Bronchial epithelial cell (primary cell): Measurements from ENCODE around the gene WDR41. TPM values are rescaled to one million over a fixed set of nuclear protein-coding genes. Genes with fewer than 3 reads are reported as not detected.
A peak's percentile ranks its signal among the peaks of the same experiment; 100 is the strongest.
"Not testable (repeated sequence)": the region's sequence is repeated elsewhere in the genome, so short reads cannot be mapped to it uniquely, and the experiment has no call there.

Experiments used
- DNase-seq: peaks from one replicate; pipeline ENCODE4 v3.0.0-alpha.2; 2010; ENCODE audit warnings: low read depth
- FAIRE-seq: peaks from 2 replicates; lab custom pipeline; 2011; peaks lifted over from hg19 to GRCh38; lab: Jason Lieb, UNC
- H3K27me3 ChIP-seq: 2 replicates; pipeline ENCODE4 v1.5.1; 2011; ENCODE audit warnings: low read length; ENCODE audit not compliant: control insufficient read depth, insufficient read depth
- H3K36me3 ChIP-seq: 2 replicates; pipeline ENCODE4 v1.5.1; 2011; ENCODE audit warnings: low read length; ENCODE audit not compliant: control insufficient read depth, insufficient read depth
- H3K4me3 ChIP-seq: 2 replicates; pipeline ENCODE4 v1.5.1; 2011; ENCODE audit warnings: mild to moderate bottlenecking, low read depth, low read length, control low read depth
- total RNA-seq: library from RNA; depleted of rRNA; stranded (reverse); fragments of >200 nt; gene quantifications from 2 replicates; pipeline ENCODE4 v1.2.1, GENCODE V29; 2014
- TF ChIP-seq, protein P1 (sequence below): IDR thresholded peaks from 2 replicates; pipeline ENCODE4 v1.5.1; 2011; ENCODE audit warnings: mild to moderate bottlenecking, moderate library complexity, low read length, control low read depth, inconsistent platforms; ENCODE audit not compliant: insufficient read depth, severe bottlenecking

Gene WDR41
- 148 and 222 TPM in 2 replicates for total RNA-seq

DNA sequence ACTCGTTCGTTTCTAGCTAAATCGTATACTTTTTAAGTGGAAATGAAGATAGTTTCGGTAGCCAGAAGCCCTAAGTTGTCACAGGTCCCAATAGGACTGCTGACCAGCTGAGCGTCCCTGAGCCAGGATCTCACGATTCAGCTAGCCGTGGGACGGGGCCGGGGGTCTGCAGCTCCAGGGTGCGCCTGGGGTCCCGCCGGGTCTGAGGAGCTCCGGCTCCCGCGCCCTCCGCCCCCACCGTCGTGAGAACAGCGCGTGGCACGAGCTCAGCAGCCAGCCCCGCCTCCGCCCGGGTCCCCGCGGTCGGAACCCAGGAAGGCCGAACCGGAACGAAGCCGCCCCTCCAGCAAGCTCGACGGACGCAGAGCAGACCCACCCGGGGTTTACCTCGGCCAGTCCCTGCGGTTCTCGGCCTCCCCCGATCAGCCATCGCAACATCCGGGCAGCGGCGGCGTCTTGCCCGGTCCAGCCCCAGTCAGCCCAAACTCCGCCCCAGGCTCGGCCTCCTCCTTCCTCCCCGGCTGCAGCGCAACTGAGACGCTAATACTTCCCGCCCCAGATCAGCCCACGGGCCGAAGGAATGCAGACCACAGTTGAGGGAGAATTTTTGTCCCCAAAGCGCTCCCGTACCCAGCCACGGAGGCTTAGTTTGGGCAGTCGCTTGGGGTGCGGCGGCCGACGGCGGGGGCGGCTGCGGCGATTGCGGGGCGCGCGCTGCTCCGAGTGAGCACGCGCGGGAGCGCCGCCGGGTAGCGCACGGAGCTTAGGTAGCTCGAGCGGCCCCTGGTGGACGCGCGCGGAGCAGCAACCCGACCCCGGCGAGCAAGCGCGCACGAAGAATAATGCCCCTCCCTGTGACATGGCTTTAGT lies at the start of gene WDR41:
Gene WDR41, minus strand, starts transcription at position 534 of the 870 bp plus-strand sequence. Its CDS starts 96 bp downstream, at position 438.
- Histone ChIP-seq H3K27me3 (no peaks in the 10 kb centered on the region), H3K4me3 (peak within 1 kb of the TSS; percentile 94), H3K36me3 (no peaks in the 10 kb centered on the region)
- DNase-seq (peak; percentile 90), FAIRE-seq (no peak)
- TF ChIP-seq, protein P1, sequence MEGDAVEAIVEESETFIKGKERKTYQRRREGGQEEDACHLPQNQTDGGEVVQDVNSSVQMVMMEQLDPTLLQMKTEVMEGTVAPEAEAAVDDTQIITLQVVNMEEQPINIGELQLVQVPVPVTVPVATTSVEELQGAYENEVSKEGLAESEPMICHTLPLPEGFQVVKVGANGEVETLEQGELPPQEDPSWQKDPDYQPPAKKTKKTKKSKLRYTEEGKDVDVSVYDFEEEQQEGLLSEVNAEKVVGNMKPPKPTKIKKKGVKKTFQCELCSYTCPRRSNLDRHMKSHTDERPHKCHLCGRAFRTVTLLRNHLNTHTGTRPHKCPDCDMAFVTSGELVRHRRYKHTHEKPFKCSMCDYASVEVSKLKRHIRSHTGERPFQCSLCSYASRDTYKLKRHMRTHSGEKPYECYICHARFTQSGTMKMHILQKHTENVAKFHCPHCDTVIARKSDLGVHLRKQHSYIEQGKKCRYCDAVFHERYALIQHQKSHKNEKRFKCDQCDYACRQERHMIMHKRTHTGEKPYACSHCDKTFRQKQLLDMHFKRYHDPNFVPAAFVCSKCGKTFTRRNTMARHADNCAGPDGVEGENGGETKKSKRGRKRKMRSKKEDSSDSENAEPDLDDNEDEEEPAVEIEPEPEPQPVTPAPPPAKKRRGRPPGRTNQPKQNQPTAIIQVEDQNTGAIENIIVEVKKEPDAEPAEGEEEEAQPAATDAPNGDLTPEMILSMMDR, result peak; percentile 92

GRCh38 chr5:77531297-77531696 lies 39.2 kb upstream of the WDR41 start:
- no peaks in the 10 kb centered on the region for H3K27me3 ChIP-seq

DNA sequence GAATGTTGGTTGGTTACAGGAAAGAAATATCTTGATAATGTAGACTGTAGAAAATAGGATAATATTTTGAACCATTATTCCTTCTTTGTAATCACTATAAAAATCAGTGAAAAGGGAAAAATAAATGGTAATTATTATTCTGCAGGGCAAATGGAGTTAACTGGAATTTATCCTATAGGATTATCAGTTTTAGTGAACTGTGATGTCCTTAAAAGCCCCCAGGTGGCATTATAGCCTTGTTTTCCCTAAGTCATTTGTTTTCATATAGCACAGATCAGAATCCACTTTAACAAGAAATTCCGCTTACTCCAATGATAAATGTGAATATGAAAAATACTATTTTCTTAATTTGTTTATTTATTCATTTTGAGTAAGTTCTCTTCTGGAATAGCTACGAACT lies 26.2 kb upstream of the WDR41 start:
- Histone ChIP-seq H3K27me3 (no peaks in the 10 kb centered on the region), H3K36me3 (no peaks in the 10 kb centered on the region), H3K4me3 (no peak overlapping the region)
- TF ChIP-seq, protein P1, result no peak
- DNase-seq, result peak; percentile 20
- no peak for FAIRE-seq

More at GRCh38 chr5:77531297-77531696, 39.2 kb upstream of the WDR41 start:
- TF ChIP-seq, protein P1, result no peak
- Histone ChIP-seq H3K4me3 (no peak overlapping the region), H3K36me3 (no peaks in the 10 kb centered on the region)
- FAIRE-seq (no peak), DNase-seq (no peak)

DNA sequence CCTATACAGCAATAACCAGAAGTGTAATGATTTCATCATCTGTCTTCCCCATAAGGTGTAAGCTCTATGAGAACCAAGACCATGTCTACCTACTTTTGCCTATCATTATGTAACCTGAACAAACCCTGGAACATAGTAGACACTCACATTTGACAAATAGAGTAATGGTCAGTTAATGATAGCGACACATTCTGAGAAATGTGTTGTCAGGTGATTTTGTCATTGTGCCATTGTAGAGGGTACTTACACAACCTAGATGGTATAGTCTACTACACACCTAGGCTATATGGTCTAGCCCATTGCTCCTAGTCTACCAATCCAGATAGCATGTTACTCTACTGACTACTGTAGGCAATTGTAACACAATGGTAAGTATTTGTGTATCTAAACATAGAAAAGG lies 22.3 kb upstream of the WDR41 start:
- DNase-seq, result no peak
- Histone ChIP-seq H3K4me3 (no peak overlapping the region), H3K27me3 (no peaks in the 10 kb centered on the region), H3K36me3 (no peaks in the 10 kb centered on the region)
- TF ChIP-seq, protein P1, result no peak
- FAIRE-seq, result no peak

GRCh38 chr5:77513321-77513720 lies 21.2 kb upstream of the WDR41 start:
- Histone ChIP-seq H3K36me3 (no peaks in the 10 kb centered on the region), H3K27me3 (no peaks in the 10 kb centered on the region), H3K4me3 (no peak overlapping the region)
- FAIRE-seq, result no peak
- TF ChIP-seq, protein P1, result no peak
- DNase-seq, result no peak

GRCh38 chr5:77501132-77501531 lies 9.0 kb upstream of the WDR41 start:
- not testable (repeated sequence) for DNase-seq, FAIRE-seq, H3K27me3 ChIP-seq, H3K36me3 ChIP-seq, H3K4me3 ChIP-seq
